Ramos (cell line): ENCODE measurements around the gene HSPB6.

Source experiments
- in situ Hi-C: fragments of 300-500 bp; cut with MboI; formaldehyde crosslinking; loops from one replicate; pipeline ENCODE4 v1.14.3; 2022; ENCODE audit warnings: low sequenced_read_pairs; ENCODE audit not compliant: unreplicated experiment

HSPB6 gene

GRCh38 chr19:35748106-35749020 lies 8.5 kb downstream of the HSPB6 start, which contains the start of gene LIN37:
TSS of gene LIN37 (plus strand) at chr19:35748576. CDS start at chr19:35748725, 149 bp downstream.
- in situ Hi-C loops = no loop called here

- in situ Hi-C loops = no loop called here
Observed at GRCh38 chr19:35746531-35746930, 10.3 kb downstream of the HSPB6 start.

GRCh38 chr19:35746087-35746462 lies 10.8 kb downstream of the HSPB6 start:
- in situ Hi-C loops = no loop called here

GRCh38 chr19:35745328-35746086 lies 11.3 kb downstream of the HSPB6 start, which contains the start of the genes PSENEN and U2AF1L4:
TSS of gene PSENEN (plus strand) at chr19:35745651. CDS start at chr19:35745931, 280 bp downstream.
TSS of gene U2AF1L4 (minus strand) at chr19:35745418. CDS start at chr19:35745391, 27 bp downstream.
- in situ Hi-C loops = no loop called here

- in situ Hi-C loops = no loop called here
Observed at GRCh38 chr19:35744430-35745327, 12.2 kb downstream of the HSPB6 start.

GRCh38 chr19:35743640-35744429 lies 13.0 kb downstream of the HSPB6 start:
- in situ Hi-C loops = no loop called here

GRCh38 chr19:35742121-35742724 lies 14.6 kb downstream of the HSPB6 start, which contains the start of gene IGFLR1:
TSS of gene IGFLR1 (minus strand) at chr19:35742452. CDS start at chr19:35741180, 1,272 bp downstream.
- in situ Hi-C loops = no loop called here

- in situ Hi-C loops = no loop called here
Observed at GRCh38 chr19:35741203-35741515, 15.7 kb downstream of the HSPB6 start.

GRCh38 chr19:35740423-35741202 lies 16.2 kb downstream of the HSPB6 start:
- in situ Hi-C loops = no loop called here

- in situ Hi-C loops = no loop called here
Observed at GRCh38 chr19:35740108-35740422, 16.8 kb downstream of the HSPB6 start.

- in situ Hi-C loops = no loop called here
Observed at GRCh38 chr19:35739275-35740107, 17.3 kb downstream of the HSPB6 start.

GRCh38 chr19:35738887-35739229 lies 18.0 kb downstream of the HSPB6 start:
- in situ Hi-C loops = no loop called here

- in situ Hi-C loops = no loop called here
Observed at GRCh38 chr19:35738021-35738886, 18.6 kb downstream of the HSPB6 start.

GRCh38 chr19:35736913-35737886 lies 19.6 kb downstream of the HSPB6 start:
- in situ Hi-C loops = no loop called here

GRCh38 chr19:35734889-35735288 lies 21.9 kb downstream of the HSPB6 start:
- in situ Hi-C loops = no loop called here
